ENCODE data around the gene PITX1.

Gene PITX1

DNA sequence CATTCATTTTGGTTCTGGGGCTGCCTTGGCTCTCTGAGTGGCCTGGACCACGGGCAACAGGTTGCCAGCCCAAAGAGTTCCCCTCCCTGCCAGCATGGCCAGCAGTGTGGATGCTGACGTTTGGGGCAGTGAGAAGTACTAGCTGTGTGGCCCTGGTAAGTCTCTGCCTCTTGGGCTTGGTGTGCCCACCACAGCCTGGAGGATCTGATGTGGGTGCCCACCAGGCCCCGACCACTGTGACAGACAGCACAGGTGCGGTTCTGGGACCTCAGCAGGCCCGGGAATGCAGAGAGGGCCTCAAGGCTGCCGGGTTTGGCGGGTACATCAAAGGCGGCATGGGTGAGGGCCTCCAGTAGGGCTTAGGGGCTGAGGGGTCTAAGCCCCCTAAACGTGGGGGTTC, 33.6 kb upstream of the PITX1 start:
- DNase-seq (ENCODE audit: low read depth) = no peak
- no peak overlapping the region for H3K4me3 ChIP-seq (ENCODE audit: control insufficient read depth, low read depth, low read length)
- TF ChIP-seq, protein P1, sequence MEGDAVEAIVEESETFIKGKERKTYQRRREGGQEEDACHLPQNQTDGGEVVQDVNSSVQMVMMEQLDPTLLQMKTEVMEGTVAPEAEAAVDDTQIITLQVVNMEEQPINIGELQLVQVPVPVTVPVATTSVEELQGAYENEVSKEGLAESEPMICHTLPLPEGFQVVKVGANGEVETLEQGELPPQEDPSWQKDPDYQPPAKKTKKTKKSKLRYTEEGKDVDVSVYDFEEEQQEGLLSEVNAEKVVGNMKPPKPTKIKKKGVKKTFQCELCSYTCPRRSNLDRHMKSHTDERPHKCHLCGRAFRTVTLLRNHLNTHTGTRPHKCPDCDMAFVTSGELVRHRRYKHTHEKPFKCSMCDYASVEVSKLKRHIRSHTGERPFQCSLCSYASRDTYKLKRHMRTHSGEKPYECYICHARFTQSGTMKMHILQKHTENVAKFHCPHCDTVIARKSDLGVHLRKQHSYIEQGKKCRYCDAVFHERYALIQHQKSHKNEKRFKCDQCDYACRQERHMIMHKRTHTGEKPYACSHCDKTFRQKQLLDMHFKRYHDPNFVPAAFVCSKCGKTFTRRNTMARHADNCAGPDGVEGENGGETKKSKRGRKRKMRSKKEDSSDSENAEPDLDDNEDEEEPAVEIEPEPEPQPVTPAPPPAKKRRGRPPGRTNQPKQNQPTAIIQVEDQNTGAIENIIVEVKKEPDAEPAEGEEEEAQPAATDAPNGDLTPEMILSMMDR (IDR thresholded peaks at IDR 0.05; ENCODE audit: control insufficient read depth, insufficient read depth, low read depth, low read length, missing control alignments) = no peak

DNA sequence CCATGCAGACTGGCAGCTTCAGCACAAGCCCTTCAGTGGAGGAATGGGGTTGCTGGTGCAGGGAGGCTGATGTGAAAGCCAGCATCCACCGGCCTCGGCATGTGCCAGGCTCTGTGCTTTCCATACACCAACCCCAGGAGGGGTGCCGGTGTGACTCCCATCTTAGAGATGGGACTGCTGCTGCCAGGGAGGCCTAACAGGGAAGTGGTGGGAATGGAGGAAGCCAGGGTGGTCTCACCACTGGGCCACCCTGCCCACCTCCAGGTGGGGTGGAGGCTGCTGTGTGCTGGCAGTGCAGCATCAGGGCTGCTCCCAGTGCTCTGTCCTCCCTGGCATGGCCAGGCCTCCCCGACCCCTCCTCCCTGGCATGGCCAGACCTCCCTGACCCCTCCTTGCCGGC, 32.8 kb upstream of the PITX1 start:
- no peak for DNase-seq (ENCODE audit: low read depth)
- TF ChIP-seq, protein P1 (IDR thresholded peaks at IDR 0.05; ENCODE audit: control insufficient read depth, insufficient read depth, low read depth, low read length, missing control alignments) = no peak
- H3K4me3 ChIP-seq (ENCODE audit: control insufficient read depth, low read depth, low read length) = no peak overlapping the region

DNA sequence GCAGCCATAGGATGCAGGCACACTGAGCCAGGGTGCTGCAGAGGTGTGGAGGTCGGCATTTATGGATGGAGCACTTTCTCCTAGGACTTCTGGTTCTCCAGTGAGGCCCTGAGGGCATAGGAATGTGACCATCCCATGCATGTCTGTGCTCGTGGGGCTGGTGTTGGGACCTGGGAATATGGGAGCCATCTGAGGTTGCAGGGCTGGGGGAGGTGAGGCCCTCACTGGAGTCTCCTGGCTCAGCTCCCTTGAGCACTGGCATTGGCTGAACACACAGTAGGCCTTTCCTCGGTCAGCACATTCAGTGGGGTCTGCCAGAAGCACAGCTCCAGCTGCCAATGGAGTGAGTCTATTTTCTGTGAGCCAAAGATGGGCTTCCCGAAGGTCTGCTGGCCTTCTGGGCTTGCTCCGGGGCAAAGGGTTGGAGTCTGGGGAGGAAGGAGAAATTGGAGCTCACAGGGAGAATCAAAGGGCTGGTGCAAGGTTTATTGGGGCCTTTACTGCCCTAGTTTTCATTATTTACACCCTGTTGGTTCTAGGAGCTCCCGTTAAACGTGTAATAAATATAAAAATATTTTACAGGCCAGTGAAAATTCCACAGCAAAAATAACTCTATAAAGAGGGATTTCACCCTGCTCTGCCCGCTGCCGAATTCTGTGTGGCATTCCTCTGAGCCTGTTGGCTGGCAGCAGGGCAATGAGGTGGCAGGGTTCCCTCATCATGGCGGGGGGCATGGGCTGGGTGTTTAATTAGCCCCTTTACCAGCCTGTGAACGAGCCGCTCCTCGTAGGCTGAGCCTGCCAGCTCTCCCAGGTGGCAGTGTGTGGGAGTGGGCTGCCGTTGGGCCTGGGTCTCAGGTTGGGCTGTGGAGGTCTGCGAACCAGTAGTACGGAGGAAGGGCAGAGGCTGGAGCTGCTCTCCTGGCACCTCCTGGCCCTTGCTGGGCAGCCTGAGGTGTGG, 31.6 kb upstream of the PITX1 start:
- TF ChIP-seq, protein P1 (IDR thresholded peaks at IDR 0.05; ENCODE audit: control insufficient read depth, insufficient read depth, low read depth, low read length, missing control alignments) = no peak
- H3K4me3 ChIP-seq (ENCODE audit: control insufficient read depth, low read depth, low read length) = no peak overlapping the region
- no peak for DNase-seq (ENCODE audit: low read depth)

DNA sequence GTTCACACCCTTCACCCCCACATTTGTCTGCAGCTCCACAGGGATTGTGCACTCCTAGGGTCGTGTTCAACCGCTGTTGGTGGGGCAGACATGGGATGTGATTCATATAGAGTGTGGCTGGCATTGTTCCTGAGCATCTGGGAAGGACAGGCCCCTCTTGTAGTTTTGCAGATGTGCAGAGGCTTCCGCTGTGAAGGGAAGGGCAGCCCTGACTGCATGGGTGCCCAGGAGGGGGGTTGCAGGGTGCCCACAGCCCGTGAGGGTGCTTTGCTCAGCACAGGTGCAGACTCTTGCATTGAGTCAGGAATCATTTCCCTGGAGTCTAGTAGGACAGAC, 30.2 kb upstream of the PITX1 start:
- TF ChIP-seq, protein P1 (IDR thresholded peaks at IDR 0.05; ENCODE audit: control insufficient read depth, insufficient read depth, low read depth, low read length, missing control alignments) = no peak
- no peak for DNase-seq (ENCODE audit: low read depth)
- no peak overlapping the region for H3K4me3 ChIP-seq (ENCODE audit: control insufficient read depth, low read depth, low read length)

DNA sequence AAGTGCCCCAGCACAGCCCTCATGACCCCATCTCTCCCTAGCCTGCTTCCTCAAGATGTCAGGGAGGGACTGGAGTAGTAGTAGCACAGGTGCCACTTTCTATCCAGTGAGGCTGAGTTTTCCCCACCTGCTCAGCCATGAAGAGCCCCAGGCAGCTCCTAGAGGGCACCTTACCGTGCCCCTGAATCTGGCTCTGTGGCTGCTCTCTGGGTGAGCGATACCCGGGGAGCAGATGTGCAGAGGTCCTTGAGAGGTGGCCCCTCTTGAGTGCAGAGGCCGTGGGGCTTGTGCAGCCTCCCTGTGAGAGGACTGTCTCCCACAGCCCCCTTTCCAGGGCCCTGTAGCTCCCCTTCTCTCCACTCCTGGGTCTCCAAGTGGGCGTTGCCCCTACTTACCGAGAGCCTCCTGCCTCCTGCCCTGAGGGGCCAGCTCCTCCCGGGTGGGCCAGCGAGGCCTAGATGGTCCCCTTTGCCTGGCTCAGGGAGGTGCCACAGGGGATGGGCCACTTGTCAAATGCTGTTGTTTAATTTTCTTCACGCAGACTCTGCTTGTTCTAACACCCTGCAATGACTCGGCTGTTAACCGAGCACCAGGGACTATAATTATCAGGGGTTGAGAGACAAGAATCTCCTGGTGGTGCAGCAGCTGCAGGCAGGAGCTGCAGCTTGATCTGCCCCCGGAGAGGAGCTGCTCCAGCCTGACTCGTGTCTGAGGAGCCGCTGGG, 29.6 kb upstream of the PITX1 start:
- no peak overlapping the region for H3K4me3 ChIP-seq (ENCODE audit: control insufficient read depth, low read depth, low read length)
- TF ChIP-seq, protein P1 (IDR thresholded peaks at IDR 0.05; ENCODE audit: control insufficient read depth, insufficient read depth, low read depth, low read length, missing control alignments) = no peak
- DNase-seq (ENCODE audit: low read depth) = no peak

DNA sequence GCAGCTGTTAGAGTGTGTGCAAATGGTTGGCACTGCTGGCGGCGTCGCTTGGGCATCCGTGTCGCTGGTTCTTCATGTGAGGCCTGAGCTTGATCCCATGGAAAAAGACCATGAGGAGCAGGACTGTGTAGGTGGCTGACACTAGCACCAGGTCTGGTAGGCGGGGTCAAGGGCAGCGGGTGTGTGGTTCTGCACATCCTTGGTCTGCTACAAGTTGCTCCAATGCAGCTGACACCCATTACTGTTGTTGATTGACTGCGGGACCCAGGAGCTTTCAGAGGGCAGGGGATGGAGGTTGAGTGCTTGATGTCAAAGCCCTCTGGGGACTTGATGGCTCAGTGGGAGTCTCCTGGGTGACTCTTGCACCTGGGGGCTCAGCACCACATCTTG, 29.0 kb upstream of the PITX1 start:
- no peak overlapping the region for H3K4me3 ChIP-seq (ENCODE audit: control insufficient read depth, low read depth, low read length)
- no peak for DNase-seq (ENCODE audit: low read depth)
- TF ChIP-seq, protein P1 (IDR thresholded peaks at IDR 0.05; ENCODE audit: control insufficient read depth, insufficient read depth, low read depth, low read length, missing control alignments) = no peak

Data from AG09309 (cell line).